NCI-H2196 (cell line): ENCODE measurements around the gene ZNF124.
"Not testable (repeated sequence)": the region's sequence is repeated elsewhere in the genome, so short reads cannot be mapped to it uniquely, and the experiment has no call there.

ENCODE experiments used
- DNase-seq: peaks from one replicate; lab custom pipeline; 2025; ENCODE audit not compliant: unreplicated experiment; lab: John Stamatoyannopoulos, UW

Gene ZNF124

DNA sequence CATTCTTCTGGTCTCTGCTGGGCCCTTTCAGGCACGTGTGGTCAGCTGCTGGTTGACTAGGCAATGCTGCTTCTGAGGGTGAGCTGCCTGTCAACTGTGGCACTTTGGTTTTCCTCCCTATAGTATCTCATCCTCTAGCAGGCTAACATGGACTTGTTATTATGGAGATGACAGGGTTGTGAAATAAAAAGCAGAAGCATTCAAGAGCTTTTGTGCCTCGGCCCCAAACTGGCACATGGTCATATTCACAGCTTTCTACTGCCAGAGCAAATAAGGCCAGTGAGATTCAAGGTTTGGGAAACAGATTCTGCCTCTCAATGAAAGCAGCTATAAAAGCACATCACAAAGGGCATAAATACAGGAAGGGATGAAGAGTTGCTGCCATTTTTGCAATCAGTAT is 1.6 kb upstream of the ZNF124 start:
- DNase-seq = no peak

DNA sequence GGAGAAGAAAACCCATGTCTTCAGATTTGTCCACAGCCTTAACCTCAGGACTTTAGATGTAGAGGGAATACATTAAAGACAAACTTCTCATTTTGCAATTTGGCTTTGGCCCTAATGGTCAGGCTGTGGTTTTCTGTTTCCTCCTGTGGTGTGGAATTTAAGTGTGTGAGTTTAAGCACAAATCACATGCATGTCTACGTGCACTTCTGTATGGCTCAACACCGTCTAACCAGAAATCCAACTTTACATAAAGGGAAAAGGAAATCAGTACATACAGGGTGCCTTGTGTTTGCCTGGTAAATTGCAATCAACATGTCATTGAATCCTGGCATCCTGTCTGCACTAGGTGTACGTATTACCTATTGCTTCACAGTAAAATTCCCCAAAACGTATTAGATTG is 1.2 kb upstream of the ZNF124 start:
- no peak for DNase-seq

DNA sequence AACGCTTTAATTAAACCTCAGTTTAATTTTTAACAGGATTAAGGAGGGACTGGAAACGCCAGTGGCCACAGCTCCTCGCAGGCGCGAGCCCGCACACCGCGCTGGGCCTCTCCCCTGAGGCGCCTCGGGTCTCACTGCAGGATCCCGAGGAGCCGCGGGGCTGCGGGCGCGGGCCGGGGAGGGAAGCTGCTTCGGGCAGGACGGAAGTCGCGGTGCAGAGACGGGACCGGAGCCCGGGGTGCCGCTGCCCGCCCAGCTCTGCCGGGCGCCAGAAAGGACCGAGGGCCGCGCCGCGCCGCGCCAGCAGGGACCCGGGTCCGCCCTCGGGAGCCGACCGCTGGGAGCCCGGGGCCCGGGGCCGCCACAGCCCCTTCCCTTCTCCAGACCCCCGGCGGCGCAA is 377 bp downstream of the ZNF124 start:
- DNase-seq = not testable (repeated sequence)

DNA sequence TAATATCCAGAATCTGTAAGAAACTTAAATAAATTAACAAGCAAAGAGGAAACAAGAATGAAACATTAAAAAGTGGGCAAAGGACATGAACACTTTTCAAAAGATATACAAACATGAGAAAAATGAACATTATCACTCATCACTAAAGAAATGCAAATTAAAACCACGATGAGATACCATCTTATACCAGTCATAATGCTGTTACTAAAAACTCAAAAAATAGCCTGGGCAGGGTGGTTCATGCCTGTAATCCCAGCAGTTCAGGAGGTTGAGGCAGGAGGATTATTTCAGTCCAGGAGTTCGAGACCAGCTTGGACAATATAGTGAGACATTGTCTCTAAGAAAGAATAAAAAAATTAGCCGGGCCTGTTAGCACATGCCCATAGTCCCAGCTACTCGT is 6.1 kb downstream of the ZNF124 start:
- no peak for DNase-seq

DNA sequence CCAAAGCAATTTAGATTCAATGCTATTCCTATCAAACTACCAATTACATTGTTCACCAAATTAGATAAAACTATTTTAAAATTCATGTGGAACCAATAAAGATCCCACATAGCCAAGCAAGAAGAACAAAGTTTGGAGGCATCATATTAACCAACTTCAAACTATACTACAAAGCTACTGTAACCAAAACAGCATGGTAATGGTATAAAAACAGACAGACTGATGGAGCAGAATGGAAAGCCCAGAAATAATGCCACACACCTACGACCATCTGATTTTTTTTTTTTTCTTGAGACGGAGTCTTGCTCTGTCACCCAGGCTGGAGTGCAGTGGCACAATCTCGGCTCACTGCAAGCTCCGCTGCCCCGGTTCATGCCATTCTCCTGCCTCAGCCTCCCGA is 7.1 kb downstream of the ZNF124 start:
- no peak for DNase-seq

DNA sequence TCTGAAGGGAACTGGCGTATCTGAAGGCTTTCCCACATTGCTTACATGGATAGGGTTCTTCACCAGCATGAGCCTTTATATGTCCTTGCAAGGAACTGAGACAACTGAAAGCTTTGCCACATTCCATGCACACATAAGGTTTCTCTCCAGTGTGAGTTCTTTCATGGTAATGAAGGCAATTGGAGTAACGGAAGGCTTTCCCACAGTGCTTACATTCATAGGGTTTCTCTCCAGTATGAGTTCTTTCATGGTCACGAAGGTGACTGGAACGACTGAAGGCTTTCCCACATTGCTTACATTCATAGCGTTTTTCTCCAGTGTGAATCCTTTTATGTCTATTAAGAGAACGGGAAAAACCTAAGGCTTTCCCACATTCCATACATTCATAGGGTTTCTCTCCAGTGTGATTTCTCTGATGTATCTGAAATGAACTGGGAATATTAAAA is 15.0 kb downstream of the ZNF124 start:
- DNase-seq = no peak

DNA sequence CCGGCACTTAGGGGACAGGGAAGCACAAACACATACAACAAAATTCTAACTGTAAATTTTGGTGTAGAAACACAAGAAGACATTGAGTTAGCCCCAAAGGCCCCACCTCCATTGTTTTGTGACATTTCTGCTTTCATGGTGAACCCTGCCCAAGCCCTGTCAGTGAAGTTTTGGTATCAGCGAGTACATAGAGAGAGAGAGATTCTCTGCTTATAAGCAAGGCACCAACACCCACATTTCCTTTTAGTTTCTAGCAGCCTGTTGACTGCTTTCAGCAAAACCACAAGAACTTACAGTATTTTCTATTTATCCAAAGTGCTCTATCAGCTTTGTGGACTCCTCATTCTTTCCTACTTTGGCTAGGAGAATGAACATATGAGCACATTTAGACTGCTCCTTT is 24.0 kb downstream of the ZNF124 start:
- DNase-seq = no peak

DNA sequence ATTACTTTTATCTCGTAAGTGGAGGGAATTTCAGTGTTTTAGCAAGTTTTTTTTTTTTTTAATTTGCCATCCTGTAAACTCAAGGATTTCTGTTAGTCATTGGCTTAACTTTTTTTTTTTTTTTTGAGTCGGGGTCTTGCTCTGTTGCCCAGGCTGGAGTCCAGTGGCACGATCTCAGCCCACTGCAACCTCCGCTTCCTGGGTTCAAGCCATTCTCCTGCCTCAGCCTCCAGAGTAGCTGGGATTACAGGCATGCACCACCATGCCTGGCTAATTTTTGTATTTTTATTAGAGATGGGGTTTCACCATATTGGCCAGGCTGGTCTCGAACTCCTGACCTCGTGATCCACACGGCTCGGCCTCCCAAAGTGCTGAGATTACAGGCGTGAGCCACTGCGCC is 24.7 kb downstream of the ZNF124 start:
- not testable (repeated sequence) for DNase-seq

DNA sequence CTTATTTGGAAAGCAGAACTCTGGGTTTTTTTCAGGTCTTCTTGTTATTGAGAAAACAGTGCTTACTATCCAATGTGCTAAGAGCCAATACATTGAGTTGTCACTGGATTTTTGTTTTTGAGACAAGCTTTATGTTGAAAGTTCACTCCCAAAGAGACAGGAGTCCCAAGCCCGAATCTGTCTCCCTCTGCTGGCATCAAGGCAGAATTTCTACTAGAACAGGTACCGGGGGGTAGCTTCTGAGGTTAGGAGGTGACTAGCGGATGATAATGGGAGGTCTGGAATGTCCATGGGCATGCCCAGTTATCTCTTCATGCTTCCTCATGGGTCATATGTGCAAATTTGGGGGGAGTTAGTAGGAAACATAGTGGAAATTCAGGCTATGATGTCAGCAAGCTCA is 25.1 kb downstream of the ZNF124 start:
- no peak for DNase-seq

DNA sequence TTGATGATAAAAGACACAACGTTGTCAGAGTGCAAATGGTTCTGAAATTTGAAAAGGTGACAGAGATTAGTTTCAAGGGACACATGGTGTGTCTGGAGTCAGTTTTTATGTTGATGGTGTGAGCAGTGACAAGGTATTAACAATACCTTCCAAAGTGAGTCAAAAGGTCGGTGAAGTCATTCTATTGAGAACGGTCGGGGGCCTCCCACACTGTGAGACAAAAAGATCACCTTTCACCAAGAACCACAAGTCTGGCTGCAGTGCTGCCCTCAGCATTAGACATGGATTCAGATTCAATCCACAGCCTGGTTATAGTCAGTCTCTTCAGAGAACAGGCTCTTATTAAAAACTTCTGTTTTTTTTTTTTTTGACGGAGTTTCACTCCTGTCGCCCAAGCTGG is 26.5 kb downstream of the ZNF124 start:
- no peak for DNase-seq

DNA sequence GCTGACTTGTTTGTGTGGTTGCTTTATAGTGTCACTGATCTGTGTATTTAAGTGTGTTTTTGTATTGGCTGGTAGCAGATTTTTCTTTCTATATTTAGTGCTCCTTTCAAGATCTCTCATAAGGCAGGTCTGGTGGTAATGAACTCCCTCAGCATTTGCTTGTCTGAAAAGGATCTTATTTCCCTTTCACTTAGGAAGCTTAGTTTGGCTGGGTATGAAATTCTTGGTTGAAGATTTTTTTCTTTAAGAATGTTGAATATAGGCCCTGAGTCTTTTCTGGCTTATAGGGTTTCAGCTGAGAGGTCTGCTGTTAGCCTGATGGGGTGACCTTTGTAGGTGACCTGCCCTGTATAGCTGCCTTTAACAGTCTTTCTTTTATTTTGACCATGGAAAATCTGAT is 32.3 kb downstream of the ZNF124 start:
- DNase-seq = not testable (repeated sequence)

DNA sequence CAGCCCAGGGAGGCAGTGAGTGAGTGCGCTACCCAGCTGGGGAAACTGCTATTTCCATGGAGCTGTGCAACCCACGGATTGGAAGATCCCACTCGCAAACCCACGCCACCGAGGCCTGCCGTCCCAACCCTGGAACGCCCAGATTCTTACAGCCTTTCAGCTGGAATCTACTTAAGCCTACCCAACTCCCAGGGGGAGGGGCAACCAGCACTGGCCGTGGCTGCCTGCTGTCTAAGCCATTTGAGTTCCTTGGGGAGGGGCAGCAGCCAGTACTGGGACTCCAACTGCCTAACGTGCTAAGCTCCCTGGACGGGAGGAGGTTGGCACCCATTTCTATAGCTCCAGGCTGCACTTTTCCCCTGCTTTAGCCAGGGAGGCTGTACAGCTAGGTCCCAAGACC is 40.6 kb downstream of the ZNF124 start:
- no peak for DNase-seq

DNA sequence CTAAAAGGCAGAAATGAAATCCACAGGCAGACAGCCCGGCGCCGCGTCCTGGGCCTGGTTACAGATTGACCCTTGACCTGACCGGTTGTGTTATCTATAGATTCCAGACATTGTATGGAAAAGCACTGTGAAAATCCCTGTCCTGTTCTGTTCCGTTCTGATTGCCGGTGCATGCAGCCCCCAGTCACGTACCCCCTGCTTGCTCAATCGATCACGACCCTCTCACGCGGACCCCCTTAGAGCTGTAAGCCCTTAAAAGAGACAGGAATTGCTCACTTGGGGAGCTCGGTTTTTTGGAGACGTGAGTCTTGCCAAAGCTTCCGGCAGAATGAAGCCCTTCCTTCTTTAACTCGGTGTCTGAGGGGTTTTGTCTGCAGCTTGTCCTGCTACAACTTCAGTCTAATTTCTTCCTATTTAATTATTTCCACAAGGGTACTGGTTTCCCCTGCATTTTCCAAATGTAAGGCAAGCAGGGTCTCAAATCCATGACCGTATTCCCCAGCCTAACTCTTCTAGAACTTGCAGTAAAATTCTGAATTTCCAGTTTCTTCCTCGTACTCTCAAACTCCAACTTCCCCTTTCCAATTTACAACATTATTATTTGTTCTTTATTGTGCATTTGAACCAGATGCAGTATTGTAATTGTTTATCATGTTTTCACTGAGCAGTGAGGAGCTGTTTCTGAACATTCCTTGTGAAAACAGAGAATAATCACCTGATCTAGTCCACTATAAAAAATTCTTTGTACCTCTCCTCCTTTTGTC is 44.1 kb downstream of the ZNF124 start:
- not testable (repeated sequence) for DNase-seq

DNA sequence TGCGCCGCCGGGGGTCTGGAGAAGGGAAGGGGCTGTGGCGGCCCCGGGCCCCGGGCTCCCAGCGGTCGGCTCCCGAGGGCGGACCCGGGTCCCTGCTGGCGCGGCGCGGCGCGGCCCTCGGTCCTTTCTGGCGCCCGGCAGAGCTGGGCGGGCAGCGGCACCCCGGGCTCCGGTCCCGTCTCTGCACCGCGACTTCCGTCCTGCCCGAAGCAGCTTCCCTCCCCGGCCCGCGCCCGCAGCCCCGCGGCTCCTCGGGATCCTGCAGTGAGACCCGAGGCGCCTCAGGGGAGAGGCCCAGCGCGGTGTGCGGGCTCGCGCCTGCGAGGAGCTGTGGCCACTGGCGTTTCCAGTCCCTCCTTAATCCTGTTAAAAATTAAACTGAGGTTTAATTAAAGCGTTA is 45.2 kb downstream of the ZNF124 start:
- not testable (repeated sequence) for DNase-seq

DNA sequence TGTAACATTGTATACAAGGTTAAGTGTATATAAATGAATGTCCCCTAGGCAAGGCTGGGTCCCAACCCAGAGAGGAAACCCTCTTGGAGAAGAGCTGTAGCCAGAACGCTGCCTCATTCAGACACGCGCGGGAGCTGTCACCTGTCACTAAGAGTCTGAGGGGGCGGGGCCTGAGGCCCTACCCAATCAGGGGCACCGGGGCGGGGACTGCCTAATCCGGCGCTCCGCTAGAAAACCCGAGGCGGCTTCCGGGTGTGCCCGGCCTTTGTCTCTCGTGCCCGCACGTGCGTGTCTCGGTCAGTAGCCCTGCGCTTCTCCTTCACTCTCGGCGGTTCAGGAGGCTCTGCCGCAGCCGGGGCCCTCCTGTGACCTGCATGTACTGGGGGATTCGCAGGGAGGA is 45.7 kb downstream of the ZNF124 start:
- DNase-seq = not testable (repeated sequence)

DNA sequence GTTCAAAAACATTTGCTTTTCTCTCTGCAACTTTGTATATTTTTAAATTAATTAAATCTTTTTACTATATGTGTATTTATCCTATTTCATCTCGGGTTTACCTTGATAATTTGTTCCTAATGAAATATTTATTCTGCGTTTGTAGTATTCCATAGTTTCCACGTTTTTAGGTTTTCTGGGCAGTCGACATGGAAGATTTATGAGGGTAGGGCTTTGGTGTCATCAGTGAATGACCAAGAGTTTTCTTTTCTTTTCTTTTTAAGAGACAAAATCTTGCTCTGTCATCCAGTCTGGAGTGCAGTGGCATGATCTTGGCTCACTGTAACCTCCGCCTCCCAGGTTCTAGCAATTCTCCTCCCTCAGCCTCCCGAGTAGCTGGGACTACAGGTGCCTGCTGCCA is 50.4 kb downstream of the ZNF124 start:
- no peak for DNase-seq

DNA sequence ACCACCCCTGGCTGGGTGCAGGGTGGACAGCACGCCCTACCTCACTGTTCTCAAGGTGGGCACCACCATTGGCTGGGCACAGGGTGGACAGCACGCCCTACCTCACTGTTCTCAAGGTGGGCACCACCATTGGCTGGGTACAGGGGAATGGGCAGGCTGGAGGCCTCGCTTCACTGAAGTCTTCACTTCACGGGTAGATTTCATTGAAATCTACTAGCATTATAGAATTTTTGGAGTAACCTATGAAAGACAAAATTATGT is 51.5 kb downstream of the ZNF124 start:
- DNase-seq = not testable (repeated sequence)

DNA sequence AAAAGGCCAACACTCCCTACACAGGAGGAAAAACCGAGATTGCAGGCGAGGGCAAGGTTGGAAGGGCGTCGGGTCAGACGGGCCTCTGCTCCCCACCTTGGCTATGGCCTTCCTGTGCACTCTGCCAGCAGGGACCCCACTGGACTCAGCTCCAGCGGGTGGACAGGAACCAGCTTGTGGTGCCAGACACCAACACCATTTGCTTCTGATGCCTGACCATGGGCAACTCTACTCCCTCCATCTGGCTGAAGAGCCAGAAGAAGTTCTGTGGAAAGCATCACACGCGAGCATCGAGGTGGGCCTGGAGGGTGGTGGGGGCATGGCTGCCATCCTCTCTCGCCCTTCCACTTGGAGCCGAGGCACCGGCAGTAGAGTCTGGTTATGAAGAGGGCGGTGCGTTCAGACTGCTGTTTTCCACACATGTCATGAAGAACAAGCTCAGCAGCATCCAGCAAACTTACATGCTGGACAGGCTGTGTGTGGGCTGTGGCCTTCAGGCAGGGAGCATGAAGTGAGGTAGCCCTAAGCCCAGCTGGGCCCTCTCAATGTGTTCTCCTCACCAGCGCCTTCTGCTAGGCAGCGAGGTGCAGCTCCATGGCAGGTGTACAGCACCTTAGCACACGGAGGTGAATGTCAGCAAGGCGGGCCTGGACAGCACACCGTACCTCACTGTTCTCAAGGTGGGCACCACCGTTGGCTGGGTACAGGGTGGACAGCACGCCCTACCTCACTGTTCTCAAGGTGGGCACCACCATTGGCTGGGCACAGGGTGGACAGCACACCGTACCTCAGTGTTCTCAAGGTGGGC is 52.0 kb downstream of the ZNF124 start:
- no peak for DNase-seq

DNA sequence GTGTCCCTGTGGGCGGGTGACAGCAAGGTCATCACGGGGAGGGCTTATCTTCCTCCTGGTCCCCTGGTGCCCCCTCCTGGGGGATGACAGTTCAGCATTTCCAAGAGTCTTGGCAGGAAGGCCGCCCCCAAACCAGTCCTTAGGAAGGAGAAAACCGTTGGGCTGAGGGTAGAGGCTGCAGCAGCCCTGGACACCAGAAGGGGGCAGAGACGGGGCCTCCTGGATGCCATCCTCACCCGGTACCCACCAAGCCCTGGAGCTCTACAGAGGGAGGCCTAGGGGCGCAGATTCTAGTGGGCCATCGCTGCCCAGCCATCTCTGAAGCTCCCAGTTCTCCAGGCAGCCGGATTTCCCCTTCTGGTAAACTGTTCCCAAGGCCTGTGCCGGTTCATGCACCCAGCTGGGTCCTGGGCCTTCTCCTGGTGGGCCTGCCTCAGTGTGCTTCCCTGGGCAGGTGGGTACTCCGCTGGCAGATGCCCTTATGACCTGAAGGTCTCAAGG is 52.8 kb downstream of the ZNF124 start:
- no peak for DNase-seq

DNA sequence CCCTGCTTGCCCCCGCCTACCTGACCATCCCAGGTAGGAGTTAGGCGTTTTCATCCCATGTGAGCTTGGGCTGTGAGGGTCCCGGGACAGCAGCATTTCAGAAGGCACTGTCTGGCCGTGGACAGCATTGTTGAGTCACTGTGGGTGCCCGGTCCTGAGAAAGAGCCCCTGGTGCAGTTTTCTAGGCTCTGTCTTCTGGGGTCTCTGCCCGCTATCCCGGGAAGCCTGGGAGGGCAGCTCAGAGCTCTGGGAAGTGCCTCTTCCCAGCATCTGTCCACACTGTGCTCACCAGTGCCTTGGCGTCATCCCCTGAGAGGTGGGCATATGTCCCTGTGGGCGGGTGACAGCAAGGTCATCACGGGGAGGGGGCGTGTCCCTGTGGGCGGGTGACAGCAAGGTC is 56.3 kb downstream of the ZNF124 start:
- no peak for DNase-seq

DNA sequence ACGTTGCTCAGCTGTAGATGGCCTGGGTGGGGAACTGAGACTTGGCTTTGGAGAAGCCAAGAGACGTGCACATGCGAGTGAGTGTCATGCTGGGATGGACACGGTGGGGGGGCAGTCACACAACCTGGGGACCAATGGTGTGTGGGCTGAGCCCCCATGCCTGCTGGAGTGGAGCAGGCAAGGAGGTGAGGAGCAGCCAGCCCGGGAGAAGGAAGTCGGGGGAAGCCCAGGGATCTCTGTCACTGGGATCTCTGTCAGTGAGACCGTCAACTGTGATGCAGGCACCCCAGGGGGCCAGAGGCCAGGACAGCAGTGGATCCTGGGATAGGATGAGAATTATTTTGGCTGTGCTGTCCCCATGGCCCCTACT is 56.7 kb downstream of the ZNF124 start:
- DNase-seq = no peak

DNA sequence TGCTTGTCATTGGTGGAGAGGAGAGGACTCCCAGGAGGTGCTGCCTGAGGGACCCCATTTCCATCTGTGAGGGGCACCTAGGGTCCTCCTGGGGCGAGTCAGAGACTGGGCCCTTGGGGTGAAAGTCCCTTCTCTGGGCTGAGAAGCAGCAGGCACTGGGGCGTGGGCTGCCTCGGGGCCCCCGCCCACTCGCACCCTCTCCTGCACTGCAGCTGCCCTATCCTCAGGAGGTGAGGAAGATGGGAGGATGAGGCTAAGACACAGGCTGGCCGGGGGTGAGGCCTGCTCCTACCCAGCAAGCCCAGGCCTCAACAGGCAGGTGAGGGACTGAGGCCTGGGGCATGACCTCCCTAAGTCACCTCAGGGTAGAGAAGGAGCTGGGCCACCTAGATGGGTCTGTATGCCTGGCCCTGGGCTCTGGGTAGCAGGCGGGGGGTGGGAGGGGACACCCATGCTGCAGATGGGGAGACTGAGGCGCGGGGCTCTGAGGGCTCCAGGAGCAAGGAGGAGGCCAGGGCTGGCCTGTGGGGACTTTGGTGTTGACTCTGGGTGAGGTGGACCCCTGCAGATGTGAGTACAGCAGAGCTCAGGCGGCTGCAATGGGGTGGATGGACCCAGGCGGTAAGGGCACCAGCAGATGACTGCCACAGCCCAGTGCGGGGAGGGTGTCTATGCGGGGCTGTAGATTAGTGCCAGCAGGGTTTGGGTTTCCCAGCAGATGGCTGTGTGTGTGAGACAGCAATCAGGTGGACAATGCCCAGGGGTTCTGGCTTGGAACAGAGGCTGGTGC is 57.3 kb downstream of the ZNF124 start:
- DNase-seq = no peak
